ENCODE results near the gene PSAPL1.

Gene PSAPL1

DNA sequence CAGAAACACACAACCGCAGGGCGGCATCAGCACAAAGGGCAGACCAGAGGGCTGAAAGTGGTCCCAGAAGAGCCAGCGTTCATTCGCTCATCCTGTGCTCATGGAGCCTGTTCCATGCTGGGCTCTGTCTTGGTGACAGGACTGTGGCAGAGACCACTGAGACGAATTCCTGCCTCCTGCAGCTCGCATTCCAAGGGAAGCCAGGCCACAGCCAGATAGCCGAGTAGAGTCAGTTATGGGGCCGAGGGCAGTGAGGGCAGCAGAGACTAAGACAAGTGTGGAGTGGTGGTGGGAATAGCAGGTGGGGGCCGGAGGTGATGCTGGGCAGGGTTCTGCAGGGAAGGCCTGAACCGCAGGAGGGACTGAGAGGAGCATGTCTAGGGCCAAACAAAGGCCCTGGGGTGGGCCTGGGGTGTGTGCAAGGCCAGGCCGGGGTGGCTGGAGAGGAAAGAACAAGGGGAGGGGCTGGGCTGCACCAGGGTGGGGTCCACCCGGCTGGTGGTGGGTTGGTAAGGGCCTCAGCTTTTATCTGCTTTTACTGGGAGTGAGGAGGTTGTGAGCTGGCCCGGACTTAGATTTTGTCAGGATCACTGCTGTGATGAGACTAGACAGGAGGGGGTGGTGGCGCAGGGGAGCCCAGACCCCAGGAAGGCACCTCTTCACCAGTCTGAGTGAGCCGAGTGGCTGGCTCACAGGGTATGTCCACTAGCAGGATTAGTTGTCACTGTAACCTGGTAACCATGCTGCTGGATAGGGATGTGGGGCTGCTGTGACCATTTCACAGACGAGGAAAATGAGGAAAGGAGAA lies 6.3 kb downstream of the PSAPL1 start:
- DNase-seq (ENCODE audit: low read depth): no peak
- TF ChIP-seq, protein P1, sequence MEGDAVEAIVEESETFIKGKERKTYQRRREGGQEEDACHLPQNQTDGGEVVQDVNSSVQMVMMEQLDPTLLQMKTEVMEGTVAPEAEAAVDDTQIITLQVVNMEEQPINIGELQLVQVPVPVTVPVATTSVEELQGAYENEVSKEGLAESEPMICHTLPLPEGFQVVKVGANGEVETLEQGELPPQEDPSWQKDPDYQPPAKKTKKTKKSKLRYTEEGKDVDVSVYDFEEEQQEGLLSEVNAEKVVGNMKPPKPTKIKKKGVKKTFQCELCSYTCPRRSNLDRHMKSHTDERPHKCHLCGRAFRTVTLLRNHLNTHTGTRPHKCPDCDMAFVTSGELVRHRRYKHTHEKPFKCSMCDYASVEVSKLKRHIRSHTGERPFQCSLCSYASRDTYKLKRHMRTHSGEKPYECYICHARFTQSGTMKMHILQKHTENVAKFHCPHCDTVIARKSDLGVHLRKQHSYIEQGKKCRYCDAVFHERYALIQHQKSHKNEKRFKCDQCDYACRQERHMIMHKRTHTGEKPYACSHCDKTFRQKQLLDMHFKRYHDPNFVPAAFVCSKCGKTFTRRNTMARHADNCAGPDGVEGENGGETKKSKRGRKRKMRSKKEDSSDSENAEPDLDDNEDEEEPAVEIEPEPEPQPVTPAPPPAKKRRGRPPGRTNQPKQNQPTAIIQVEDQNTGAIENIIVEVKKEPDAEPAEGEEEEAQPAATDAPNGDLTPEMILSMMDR (conservative IDR thresholded peaks at IDR 0.05; ENCODE audit: low read length): no peak
- H3K4me3 ChIP-seq (ENCODE audit: low read length): no peak overlapping the region

DNA sequence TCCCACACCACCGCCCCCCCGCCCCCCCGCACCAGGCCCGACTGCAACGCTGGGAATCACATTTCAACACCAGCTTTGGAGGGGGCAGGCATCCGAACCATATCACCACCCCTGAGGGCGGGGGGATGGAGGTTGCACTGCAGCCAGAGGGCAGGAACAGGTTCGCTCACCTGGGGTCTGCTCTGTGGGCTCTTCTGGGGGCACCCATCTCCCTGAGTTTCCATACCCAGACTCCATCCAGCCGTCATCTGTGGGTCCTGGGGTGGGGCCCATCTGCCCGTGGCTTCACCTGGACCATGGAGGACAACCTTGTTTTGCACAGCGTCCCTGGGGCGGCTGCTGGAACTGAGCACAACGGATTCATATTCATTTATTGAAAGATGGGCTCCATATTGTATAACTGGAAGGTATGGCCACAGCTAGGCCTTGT lies 6.9 kb downstream of the PSAPL1 start:
- no peak for DNase-seq (ENCODE audit: low read depth)
- TF ChIP-seq, protein P1 (conservative IDR thresholded peaks at IDR 0.05; ENCODE audit: low read length): no peak
- H3K4me3 ChIP-seq (ENCODE audit: low read length): no peak overlapping the region

DNA sequence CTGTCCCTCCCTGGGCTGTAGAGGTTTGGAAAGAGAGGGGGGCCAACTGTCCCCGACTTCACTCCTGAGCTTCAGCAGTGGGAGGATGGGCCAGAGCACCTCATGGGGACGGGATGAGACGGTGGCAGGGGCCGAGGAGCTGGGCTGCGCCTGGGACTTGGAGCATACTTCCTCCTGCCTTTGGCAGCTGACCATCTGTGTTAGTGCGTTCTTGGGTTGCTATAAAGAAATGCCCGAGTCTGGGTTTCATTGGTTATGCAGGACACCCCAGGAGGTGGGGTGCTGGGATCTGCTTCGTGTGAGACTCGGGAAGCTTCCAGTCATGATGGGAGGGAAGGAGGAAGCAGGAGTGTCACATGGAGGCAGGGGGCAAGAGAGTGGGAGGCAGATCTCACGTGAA lies 7.4 kb downstream of the PSAPL1 start:
- TF ChIP-seq, protein P1 (conservative IDR thresholded peaks at IDR 0.05; ENCODE audit: low read length): no peak
- DNase-seq (ENCODE audit: low read depth): no peak
- no peak overlapping the region for H3K4me3 ChIP-seq (ENCODE audit: low read length)

DNA sequence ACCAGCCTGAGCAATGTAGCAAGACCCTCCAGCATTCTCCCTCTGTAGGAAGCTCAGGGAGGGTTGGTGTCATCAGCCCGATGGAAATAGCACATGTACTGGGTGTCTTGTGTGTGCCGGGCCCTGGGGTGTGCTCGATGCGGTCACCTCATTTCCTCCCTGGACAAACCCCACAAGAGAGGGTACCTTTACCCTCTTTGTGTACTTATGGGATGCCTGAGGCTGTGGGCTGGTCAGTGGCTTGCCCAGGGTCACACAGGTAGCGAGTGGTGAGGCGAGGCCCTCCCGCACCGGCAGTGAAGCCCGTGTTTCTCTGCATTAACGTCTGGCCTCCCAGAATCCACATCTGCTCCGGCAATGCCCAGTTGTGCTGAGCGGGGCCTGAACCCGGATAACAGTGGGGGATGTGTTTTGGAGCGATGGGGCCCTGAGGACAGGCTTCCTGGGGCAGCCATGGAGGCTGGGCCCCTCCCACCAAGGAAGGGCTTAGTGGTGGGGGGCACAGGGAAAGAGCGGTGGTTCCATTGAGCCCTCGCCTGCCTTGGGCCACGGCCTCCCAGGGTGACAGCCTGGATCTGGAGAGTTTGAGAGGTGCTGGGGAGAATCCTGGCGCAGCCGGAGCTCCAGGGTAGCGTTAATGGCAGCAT lies 8.1 kb downstream of the PSAPL1 start:
- DNase-seq (ENCODE audit: low read depth): no peak
- TF ChIP-seq, protein P1 (conservative IDR thresholded peaks at IDR 0.05; ENCODE audit: low read length): no peak
- H3K4me3 ChIP-seq (ENCODE audit: low read length): no peak overlapping the region

DNA sequence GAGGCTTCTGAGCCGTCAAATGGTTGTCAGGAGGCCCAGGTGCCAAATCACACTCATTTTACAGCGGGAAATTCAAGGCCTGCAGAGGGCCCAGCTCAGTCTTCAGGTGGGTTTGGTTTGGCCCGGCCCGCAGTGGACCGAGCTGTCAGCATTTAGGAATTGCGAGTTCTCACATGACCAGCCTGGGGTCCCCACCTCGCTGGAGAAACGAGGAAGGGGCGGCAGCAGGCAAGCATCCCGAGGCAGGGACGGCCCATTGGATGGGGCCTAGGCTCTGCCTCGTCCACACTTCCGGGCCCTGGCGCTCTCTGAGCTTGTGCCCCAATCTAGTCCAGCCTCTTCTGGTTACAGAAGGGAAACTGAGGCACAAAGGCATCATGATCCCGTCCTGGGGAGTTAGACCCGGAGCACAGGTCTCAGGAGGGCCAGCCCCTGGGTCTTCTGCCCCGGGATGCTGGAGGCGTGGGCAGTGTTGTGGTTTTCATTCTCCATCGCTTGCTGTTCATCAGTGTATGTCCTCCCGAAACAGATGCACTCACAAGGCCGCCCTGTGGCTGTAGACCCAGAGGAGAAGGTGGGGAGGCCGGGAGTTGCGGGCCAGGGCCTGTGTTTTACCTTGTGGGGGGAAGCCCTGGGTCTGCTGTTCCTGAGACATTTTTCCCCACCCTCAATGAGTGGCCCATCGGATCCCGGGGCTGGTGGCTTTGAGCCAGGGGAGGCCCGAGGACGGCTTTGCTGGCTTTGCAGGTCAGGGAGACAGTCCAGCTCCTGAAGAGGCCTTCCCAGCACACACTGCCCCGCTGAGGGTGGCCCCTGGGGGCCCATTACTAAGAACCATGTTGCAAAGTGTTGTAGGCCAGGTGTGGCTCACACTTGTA lies 8.9 kb downstream of the PSAPL1 start:
- TF ChIP-seq, protein P1 (conservative IDR thresholded peaks at IDR 0.05; ENCODE audit: low read length): no peak
- DNase-seq (ENCODE audit: low read depth): no peak
- no peak overlapping the region for H3K4me3 ChIP-seq (ENCODE audit: low read length)

DNA sequence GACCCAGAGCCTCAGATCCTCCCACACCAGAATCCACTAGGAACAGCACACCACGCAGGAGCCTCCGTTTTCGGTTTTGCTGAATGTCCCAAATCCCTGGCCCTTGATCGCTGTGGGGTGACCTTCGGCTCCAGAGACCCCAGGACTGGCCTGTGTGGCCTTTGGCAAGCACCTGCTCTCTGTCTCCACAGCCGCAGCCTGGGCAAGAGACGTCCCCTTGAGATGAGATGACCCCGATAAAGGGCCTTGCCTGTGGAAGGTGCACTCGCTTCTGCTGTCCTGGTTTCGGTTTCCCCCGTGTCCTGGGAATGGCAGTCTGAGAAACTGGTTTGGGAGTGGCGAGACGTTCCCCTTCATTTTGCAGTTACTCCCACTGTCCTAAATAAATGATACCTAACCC lies 9.6 kb downstream of the PSAPL1 start:
- no peak for DNase-seq (ENCODE audit: low read depth)
- H3K4me3 ChIP-seq (ENCODE audit: low read length): no peak overlapping the region
- TF ChIP-seq, protein P1 (conservative IDR thresholded peaks at IDR 0.05; ENCODE audit: low read length): no peak

Measured in AG10803 (cell line).